Gastroesophageal sphincter (tissue), 4 donors: ENCODE results near the gene NAALAD2. TPM values are rescaled to one million over a fixed set of nuclear protein-coding genes. Genes with fewer than 3 reads are reported as not detected.
A peak's percentile ranks its signal among the peaks of the same experiment; 100 is the strongest.

Experiments
- ATAC-seq: fragments of 150-250 bp; one replicate; pipeline ENCODE4 v1.9.1; 2016; ENCODE audit warnings: mild to moderate bottlenecking, moderate library complexity
- H3K27ac ChIP-seq, 4 donors: fragments of 200-600 bp; sonication (generic) in 3 of 4; 1 replicate in 3 of 4; 2 replicates in 1 of 4; pipeline ENCODE4 v1.5.1; 2016 to 2019
- H3K27me3 ChIP-seq: fragments of 200-600 bp; sonication (generic); one replicate; pipeline ENCODE4 v1.5.1; 2019
- H3K36me3 ChIP-seq, 2 donors: fragments of 200-600 bp; sonication (generic); one replicate each; pipeline ENCODE4 v1.5.1; 2019; ENCODE audit warnings: control low read depth in 1 of 2
- H3K4me1 ChIP-seq, 3 donors: fragments of 200-600 bp; sonication (generic); 1 replicate in 2 of 3; 2 replicates in 1 of 3; pipeline ENCODE4 v1.5.1; 2016 to 2019; ENCODE audit warnings: control low read depth in 2 of 3
- H3K4me3 ChIP-seq, 2 donors: fragments of 200-600 bp; sonication (generic); one replicate each; pipeline ENCODE4 v1.5.1; 2019; ENCODE audit warnings: mild to moderate bottlenecking in 1 of 2, moderate library complexity in 1 of 2
- H3K9me3 ChIP-seq, 3 donors: fragments of 200-600 bp; sonication (generic); one replicate each; pipeline ENCODE4 v1.5.1; 2017 to 2019; ENCODE audit warnings: control low read depth in 2 of 3
- EP300 ChIP-seq: sonication (generic); formaldehyde crosslinking; IDR thresholded peaks from one replicate; pipeline ENCODE4 v1.6.1; 2017; ENCODE audit warnings: antibody characterized with exemption, mild to moderate bottlenecking
- POLR2A ChIP-seq, 2 donors: fragments of 450-650 bp; IDR thresholded peaks; one replicate each; pipeline ENCODE4 v1.6.1; 2017; ENCODE audit warnings: antibody characterized with exemption in 2 of 2, mild to moderate bottlenecking in 2 of 2, moderate library complexity in 1 of 2
- POLR2AphosphoS5 ChIP-seq: sonication (generic); formaldehyde crosslinking; IDR thresholded peaks from one replicate; pipeline ENCODE4 v1.6.1; 2017; ENCODE audit warnings: antibody characterized with exemption
- WGBS, 2 donors: methylation state at CpG; one replicate each; pipeline ENCODE4 v1.1.5; 2018; ENCODE audit warnings: low coverage in 1 of 2; 5-methylcytosine and 5-hydroxymethylcytosine counted together
- total RNA-seq, 4 donors: library from RNA; depleted of rRNA; stranded (reverse); fragments of >200 nt; gene quantifications; one replicate each; pipeline ENCODE4 v1.1.0, GENCODE V29; 2016
- TF ChIP-seq, protein P1 (sequence below), 4 experiments: fragments of 200-600 bp in 2 of 4; fragments of 450-650 bp in 2 of 4; sonication (generic) in 1 of 4; IDR thresholded peaks; one replicate each; pipeline ENCODE4 v1.5.1; 2017 to 2019; ENCODE audit warnings: antibody characterized with exemption in 4 of 4, mild to moderate bottlenecking in 2 of 4, moderate library complexity in 2 of 4

The NAALAD2 gene
- total RNA-seq, 4 donors from 2014 or later: 0.66 to 2.8 (median 1.7) TPM

DNA sequence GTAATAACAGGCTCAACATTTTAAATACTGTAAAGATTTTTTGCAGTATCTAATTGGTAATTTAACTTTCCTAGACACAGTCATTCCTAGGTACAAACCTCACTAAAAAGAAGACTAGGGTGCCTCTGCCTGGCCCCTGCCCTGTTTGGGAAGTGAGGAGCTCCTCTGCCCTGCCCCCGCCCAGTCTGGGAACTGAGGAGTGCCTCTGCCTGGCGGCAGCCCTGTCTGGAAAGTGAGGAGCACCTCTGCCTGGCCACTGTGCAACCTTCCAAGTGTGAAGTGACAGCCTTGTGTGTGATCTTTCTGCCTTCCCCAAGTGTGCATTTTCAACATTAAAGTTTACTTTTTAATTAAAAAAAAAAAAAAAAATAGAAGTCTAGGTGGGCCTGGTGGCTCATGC, 84.1 kb downstream of the NAALAD2 start:
- Histone ChIP-seq H3K36me3 (peaks cover 0 to 4% of the 10 kb centered on the region in 2 donors), H3K4me3 (no peak overlapping the region), H3K27me3 (no peaks in the 10 kb centered on the region), H3K27ac (no peak overlapping the region), H3K4me1 (peaks cover 12 to 62% (median 19%) of the 10 kb centered on the region in 3 donors), H3K9me3 (no peaks in the 10 kb centered on the region)
- TF ChIP-seq, protein P1, sequence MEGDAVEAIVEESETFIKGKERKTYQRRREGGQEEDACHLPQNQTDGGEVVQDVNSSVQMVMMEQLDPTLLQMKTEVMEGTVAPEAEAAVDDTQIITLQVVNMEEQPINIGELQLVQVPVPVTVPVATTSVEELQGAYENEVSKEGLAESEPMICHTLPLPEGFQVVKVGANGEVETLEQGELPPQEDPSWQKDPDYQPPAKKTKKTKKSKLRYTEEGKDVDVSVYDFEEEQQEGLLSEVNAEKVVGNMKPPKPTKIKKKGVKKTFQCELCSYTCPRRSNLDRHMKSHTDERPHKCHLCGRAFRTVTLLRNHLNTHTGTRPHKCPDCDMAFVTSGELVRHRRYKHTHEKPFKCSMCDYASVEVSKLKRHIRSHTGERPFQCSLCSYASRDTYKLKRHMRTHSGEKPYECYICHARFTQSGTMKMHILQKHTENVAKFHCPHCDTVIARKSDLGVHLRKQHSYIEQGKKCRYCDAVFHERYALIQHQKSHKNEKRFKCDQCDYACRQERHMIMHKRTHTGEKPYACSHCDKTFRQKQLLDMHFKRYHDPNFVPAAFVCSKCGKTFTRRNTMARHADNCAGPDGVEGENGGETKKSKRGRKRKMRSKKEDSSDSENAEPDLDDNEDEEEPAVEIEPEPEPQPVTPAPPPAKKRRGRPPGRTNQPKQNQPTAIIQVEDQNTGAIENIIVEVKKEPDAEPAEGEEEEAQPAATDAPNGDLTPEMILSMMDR (IDR thresholded peaks at IDR 0.05): no peak
- TF ChIP-seq POLR2A (IDR thresholded peaks at IDR 0.05) (no peak), POLR2AphosphoS5 (no peak), EP300 (no peak)
- no peak for ATAC-seq
- 86% methylated on average over 1 of the region's 2 CpGs; no CpG with 5 or more reads in 1 of the 2 donors for WGBS, 2 donors

DNA sequence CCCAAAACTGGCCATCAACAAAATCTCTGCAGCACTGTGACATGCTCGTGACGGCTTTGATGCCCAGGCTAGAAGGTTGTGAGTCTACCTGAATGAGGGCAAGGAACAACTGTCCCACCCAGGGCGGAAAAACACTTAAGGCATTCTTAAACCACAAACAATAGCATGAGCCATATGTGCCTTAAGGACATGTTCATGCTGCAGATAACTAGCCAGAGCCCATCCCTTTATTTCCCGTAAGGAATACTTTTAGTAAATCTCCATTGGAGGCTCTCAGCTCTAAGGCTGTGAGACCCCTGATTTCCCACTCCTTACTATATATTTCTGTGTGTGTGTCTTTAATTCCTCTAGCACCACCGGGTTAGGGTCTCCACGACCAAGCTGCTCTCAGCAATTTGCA, 85.0 kb downstream of the NAALAD2 start:
- H3K4me3 ChIP-seq: no peak overlapping the region
- no peaks in the 10 kb centered on the region for H3K27me3 ChIP-seq
- no peaks in the 10 kb centered on the region for H3K36me3 ChIP-seq
- no peaks in the 10 kb centered on the region for H3K9me3 ChIP-seq
- 91 to 96% methylated on average over 3 to 6 of the region's 6 CpGs for WGBS, 2 donors
- TF ChIP-seq EP300 (no peak), POLR2AphosphoS5 (no peak), POLR2A (IDR thresholded peaks at IDR 0.05) (no peak)
- TF ChIP-seq, protein P1 (IDR thresholded peaks at IDR 0.05): no peak
- peaks cover 12 to 70% (median 19%) of the 10 kb centered on the region in 3 donors for H3K4me1 ChIP-seq
- no peak overlapping the region for H3K27ac ChIP-seq
- ATAC-seq: no peak

DNA sequence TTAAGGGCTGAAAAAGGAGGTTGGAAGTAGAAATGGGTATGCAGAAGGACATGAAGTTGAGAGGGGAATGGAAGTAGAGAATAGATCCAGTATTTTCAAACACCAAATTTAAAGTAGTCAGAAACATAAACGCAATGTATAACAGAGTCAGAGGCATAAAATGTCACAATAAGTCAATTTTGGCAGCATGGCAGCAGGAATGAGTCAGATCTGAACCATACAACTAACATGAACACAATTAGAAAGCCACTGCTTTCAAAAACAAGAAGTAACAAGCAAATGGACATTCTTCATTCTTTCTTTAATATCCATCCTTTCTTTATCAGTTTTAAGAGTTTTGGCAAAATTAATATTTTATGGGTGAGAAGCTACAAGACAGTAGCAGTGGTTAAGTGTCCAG, 85.9 kb downstream of the NAALAD2 start:
- Histone ChIP-seq H3K36me3 (no peaks in the 10 kb centered on the region), H3K27ac (no peak overlapping the region), H3K9me3 (no peaks in the 10 kb centered on the region), H3K27me3 (no peaks in the 10 kb centered on the region), H3K4me3 (peak overlapping the region in 1 of 2 donors; percentile 89), H3K4me1 (peaks cover 12 to 79% (median 19%) of the 10 kb centered on the region in 3 donors)
- ATAC-seq: no peak
- WGBS, 2 donors: 36 to 68% methylated on average over 1 of the region's 1 CpG
- no peak for TF ChIP-seq POLR2AphosphoS5
- TF ChIP-seq EP300: no peak
- TF ChIP-seq POLR2A (IDR thresholded peaks at IDR 0.05): no peak
- TF ChIP-seq, protein P1 (IDR thresholded peaks at IDR 0.05): no peak

DNA sequence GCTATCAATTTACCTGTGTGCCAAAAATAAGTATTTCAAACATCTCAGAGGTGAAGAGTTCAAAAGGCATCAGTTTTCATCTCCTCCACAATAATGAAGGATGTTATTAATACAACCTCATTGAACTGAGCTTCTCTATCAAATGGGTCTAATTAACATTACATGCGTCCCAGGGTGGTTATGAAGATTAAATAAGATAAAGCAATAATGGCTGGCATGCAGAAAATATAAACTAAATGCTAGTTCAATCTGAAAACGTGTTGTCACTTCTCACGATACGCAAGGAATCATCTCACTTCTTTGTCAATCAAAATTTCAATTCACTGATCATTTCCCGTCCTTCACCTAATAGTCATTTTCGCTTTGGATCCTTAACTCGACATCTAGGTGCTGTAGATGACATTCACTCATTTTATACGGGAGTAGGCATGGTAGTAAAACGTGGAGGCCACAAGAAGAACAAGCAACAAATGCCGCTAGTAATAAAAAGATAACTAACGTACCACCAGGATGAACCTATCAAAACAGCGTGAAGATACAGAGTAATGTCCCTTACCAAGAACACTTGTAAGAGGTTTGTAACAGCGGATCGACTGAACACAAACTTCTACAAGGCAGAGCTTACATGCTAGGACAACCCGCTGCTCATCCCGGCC, 87.5 kb downstream of the NAALAD2 start:
- H3K27me3 ChIP-seq: no peaks in the 10 kb centered on the region
- peaks cover 12 to 70% (median 19%) of the 10 kb centered on the region in 3 donors for H3K4me1 ChIP-seq
- WGBS, 2 donors: 4 to 6% methylated on average over 10 to 15 of the region's 16 CpGs
- peak overlapping the region; percentile 85 to 98 (median 96) for H3K27ac ChIP-seq
- H3K36me3 ChIP-seq: no peaks in the 10 kb centered on the region
- no peaks in the 10 kb centered on the region for H3K9me3 ChIP-seq
- ATAC-seq: no peak
- no peak for TF ChIP-seq POLR2AphosphoS5
- TF ChIP-seq, protein P1 (IDR thresholded peaks at IDR 0.05): no peak
- no peak for TF ChIP-seq POLR2A (IDR thresholded peaks at IDR 0.05)
- no peak for TF ChIP-seq EP300
- H3K4me3 ChIP-seq: peak overlapping the region; percentile 89 to 92
